Lung (tissue), 12 donors: Measurements from ENCODE around the gene PHACTR1. TPM values are rescaled to one million over a fixed set of nuclear protein-coding genes. Genes with fewer than 3 reads are reported as not detected.

Experiments used
- ATAC-seq: fragments of 200-7000 bp; cut with Tn5 transposase; one replicate; pipeline ENCODE4 v1.9.1; 2020; ENCODE audit warnings: moderate number of reproducible peaks; ENCODE audit not compliant: insufficient read depth, low FRiP score
- DNase-seq, 3 donors: peaks; one replicate each; pipeline ENCODE4 v3.0.0-alpha.2; 2013 to 2017
- H3K27ac ChIP-seq, 2 donors: one replicate each; pipeline ENCODE4 v1.5.1; 2013; ENCODE audit warnings: mild to moderate bottlenecking in 2 of 2, moderate library complexity in 2 of 2, control low read depth in 1 of 2, inconsistent platforms in 1 of 2, low read depth in 1 of 2, low read length in 1 of 2
- H3K27me3 ChIP-seq, 3 donors: one replicate each; pipeline ENCODE4 v1.5.1; 2013; ENCODE audit warnings: low read length in 2 of 3; ENCODE audit not compliant: control insufficient read depth in 3 of 3, insufficient read depth in 3 of 3
- H3K36me3 ChIP-seq, 4 donors: one replicate each; pipeline ENCODE4 v1.5.1; 2013; ENCODE audit warnings: low read length in 4 of 4, mild to moderate bottlenecking in 1 of 4, moderate library complexity in 1 of 4; ENCODE audit not compliant: control insufficient read depth in 4 of 4, insufficient read depth in 4 of 4
- H3K4me1 ChIP-seq, 5 donors: one replicate each; pipeline ENCODE4 v1.5.1; 2013; ENCODE audit warnings: low read length in 5 of 5, mild to moderate bottlenecking in 2 of 5, moderate library complexity in 1 of 5; ENCODE audit not compliant: control insufficient read depth in 5 of 5, insufficient read depth in 5 of 5
- H3K4me3 ChIP-seq: one replicate; pipeline ENCODE4 v1.5.1; 2013; ENCODE audit warnings: mild to moderate bottlenecking, control low read depth, moderate library complexity
- H3K9ac ChIP-seq, 2 donors: one replicate each; pipeline ENCODE4 v1.5.1; 2013; ENCODE audit warnings: low read length in 2 of 2, control low read depth in 1 of 2; ENCODE audit not compliant: insufficient read depth in 1 of 2
- H3K9me3 ChIP-seq, 4 donors: one replicate each; pipeline ENCODE4 v1.5.1; 2013; ENCODE audit warnings: low read length in 3 of 4, mild to moderate bottlenecking in 1 of 4, moderate library complexity in 1 of 4; ENCODE audit not compliant: control insufficient read depth in 4 of 4, insufficient read depth in 3 of 4
- CTCF ChIP-seq: IDR thresholded peaks from 2 replicates; pipeline ENCODE4 v1.5.1; 2012; ENCODE audit warnings: mild to moderate bottlenecking; ENCODE audit errors: control extremely low read depth, extremely low read depth
- WGBS, 2 donors: extraction: QIAGEN DNeasy Blood & Tissue Kit; methylation state at CpG; one replicate each; pipeline ENCODE4 v1.1.7; 2013; 5-methylcytosine and 5-hydroxymethylcytosine counted together
- polyA plus RNA-seq, 2 donors: library from polyadenylated mRNA; stranded (reverse); fragments of 200-250 nt; gene quantifications; one replicate each; pipeline ENCODE4 v1.2.1, GENCODE V29; 2013
- total RNA-seq, 2 donors: library from RNA; depleted of rRNA in 1 of 2; stranded (reverse); fragments of >200 nt in 1 of 2; gene quantifications; one replicate each; pipeline ENCODE4 v1.2.1, GENCODE V29; 2014 to 2021
- donor health status: control.
- donor health status: control.
- donor health status: Bipolar disorder and iron deficiency.
- donor health status: healthy.
- donor health status: DM: yes; HTN: yes; CAD: no.

Gene PHACTR1
- total and polyA plus RNA-seq, 4 donors, result 16.3 to 58.8 (median 41.9) TPM

- H3K9ac ChIP-seq, result no peak overlapping the region
- no peak for ATAC-seq
- DNase-seq, result no peak
- no peaks in the 10 kb centered on the region for H3K9me3 ChIP-seq
- WGBS, 2 donors, result 87 to 91% methylated on average over 6 of the region's 6 CpGs
- no peak overlapping the region for H3K4me3 ChIP-seq
- H3K36me3 ChIP-seq, result no peaks in the 10 kb centered on the region
- H3K27me3 ChIP-seq, result no peaks in the 10 kb centered on the region
- no peak overlapping the region for H3K27ac ChIP-seq
- TF ChIP-seq CTCF, result no peak
- H3K4me1 ChIP-seq, result peaks cover 0 to 20% (median 0%) of the 10 kb centered on the region in 5 donors
Measured at GRCh38 chr6:13091192-13091591, 374.6 kb downstream of the PHACTR1 start.

- no peak overlapping the region for H3K9ac ChIP-seq
- no peak overlapping the region for H3K4me3 ChIP-seq
- no peak for TF ChIP-seq CTCF
- H3K27ac ChIP-seq, result peak overlapping the region in 1 of 2 donors; percentile 22
- no peaks in the 10 kb centered on the region for H3K9me3 ChIP-seq
- no peak for DNase-seq
- no peaks in the 10 kb centered on the region for H3K36me3 ChIP-seq
- H3K27me3 ChIP-seq, result no peaks in the 10 kb centered on the region
- no peak for ATAC-seq
- 64 to 73% methylated on average over 3 of the region's 3 CpGs for WGBS, 2 donors
- peaks cover 0 to 33% (median 0%) of the 10 kb centered on the region in 5 donors for H3K4me1 ChIP-seq
Measured at GRCh38 chr6:13094781-13095425, 378.3 kb downstream of the PHACTR1 start.

- no peaks in the 10 kb centered on the region for H3K27me3 ChIP-seq
- peak overlapping the region in 1 of 2 donors; percentile 53 for H3K27ac ChIP-seq
- no peaks in the 10 kb centered on the region for H3K36me3 ChIP-seq
- 74 to 85% methylated on average over 3 of the region's 3 CpGs for WGBS, 2 donors
- H3K9ac ChIP-seq, result no peak overlapping the region
- no peak for ATAC-seq
- TF ChIP-seq CTCF, result no peak
- H3K4me3 ChIP-seq, result no peak overlapping the region
- peaks cover 0 to 33% (median 0%) of the 10 kb centered on the region in 5 donors for H3K4me1 ChIP-seq
- no peak for DNase-seq
- no peaks in the 10 kb centered on the region for H3K9me3 ChIP-seq
Measured at GRCh38 chr6:13096084-13096483, 379.5 kb downstream of the PHACTR1 start.

- no peak overlapping the region for H3K9ac ChIP-seq
- no peaks in the 10 kb centered on the region for H3K36me3 ChIP-seq
- WGBS, 2 donors, result 75 to 96% methylated on average over 1 of the region's 1 CpG
- ATAC-seq (no peak), DNase-seq (no peak)
- H3K27me3 ChIP-seq, result no peaks in the 10 kb centered on the region
- no peak overlapping the region for H3K4me3 ChIP-seq
- H3K4me1 ChIP-seq, result peaks cover 0 to 41% (median 0%) of the 10 kb centered on the region in 5 donors
- H3K9me3 ChIP-seq, result no peaks in the 10 kb centered on the region
- peak overlapping the region in 1 of 2 donors; percentile 17 for H3K27ac ChIP-seq
- no peak for TF ChIP-seq CTCF
Measured at GRCh38 chr6:13097454-13097853, 380.9 kb downstream of the PHACTR1 start.
